ENCODE measurements around the gene LPCAT4.

Gene LPCAT4

GRCh38 chr15:34374816-34375215, 7.8 kb upstream of the LPCAT4 start:
- no peak overlapping the region for H3K4me3 ChIP-seq (ENCODE audit: low read depth, low read length)
- no peak for TF ChIP-seq CTCF (IDR thresholded peaks at IDR 0.05; ENCODE audit: low read depth, low read length)

DNA sequence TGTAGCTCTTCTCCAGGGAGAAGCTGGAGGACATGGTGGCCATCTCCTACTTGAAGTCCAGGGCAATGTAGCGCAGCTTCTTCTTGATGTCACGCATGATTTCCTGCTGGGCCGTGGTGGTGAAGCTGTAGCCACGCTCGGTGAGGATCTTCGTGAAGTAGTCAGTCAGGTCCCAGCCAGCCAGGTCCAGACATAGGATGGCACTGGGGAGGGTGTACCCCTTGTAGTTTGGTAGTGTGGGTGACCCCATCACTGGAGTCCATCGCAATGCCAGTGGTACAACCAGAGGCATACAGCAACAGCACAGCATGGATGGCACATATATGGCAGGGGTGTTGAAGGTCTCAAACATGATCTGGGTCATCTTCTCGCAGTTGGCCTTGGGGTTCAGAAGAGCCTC, 7.0 kb upstream of the LPCAT4 start:
- TF ChIP-seq CTCF (IDR thresholded peaks at IDR 0.05; ENCODE audit: low read depth, low read length): no peak
- no peak overlapping the region for H3K4me3 ChIP-seq (ENCODE audit: low read depth, low read length)

GRCh38 chr15:34370643-34371042, 3.6 kb upstream of the LPCAT4 start:
- no peak overlapping the region for H3K4me3 ChIP-seq (ENCODE audit: low read depth, low read length)
- no peak for TF ChIP-seq CTCF (IDR thresholded peaks at IDR 0.05; ENCODE audit: low read depth, low read length)

GRCh38 chr15:34370129-34370528, 3.1 kb upstream of the LPCAT4 start:
- TF ChIP-seq CTCF (IDR thresholded peaks at IDR 0.05; ENCODE audit: low read depth, low read length): no peak
- H3K4me3 ChIP-seq (ENCODE audit: low read depth, low read length): no peak overlapping the region

DNA sequence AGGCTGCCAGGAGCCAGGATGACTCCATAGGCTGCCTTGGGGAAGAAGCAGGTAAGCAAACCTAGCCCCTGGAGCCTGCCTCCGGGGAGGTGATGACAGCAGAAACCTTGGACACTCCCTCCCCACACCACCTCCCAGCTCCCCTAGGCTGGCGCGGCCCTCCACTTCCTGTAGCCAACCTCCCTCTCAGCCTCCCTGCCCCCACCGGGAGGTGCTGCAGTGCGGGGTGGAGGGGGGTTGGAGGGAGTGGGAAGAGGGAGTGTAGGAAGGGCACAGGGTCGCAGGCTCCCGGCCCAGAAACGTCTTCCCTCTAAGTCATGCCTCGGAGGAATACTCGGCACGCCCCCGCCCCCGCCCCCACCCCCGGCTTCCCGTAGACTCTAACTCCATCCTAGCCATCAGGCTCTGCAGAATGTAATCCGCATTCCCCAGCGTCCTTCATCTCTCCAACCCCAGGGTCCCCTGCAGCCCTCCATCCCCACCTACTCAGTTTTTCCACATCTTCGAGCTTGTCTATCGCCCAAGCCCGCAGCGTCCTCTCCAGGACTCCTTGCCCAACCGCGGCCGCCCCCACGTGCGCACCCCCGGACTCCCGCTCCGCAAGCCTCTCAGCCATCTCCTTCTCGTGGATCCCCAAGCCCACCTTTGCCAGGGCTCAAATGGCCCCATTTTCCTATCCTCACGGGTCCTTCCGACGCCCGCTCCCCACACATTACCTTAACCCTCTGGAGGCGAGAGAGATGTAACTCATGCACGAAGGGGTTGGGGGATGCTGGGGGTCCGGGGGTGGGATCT, 528 bp downstream of the LPCAT4 start:
- no peak for TF ChIP-seq CTCF (IDR thresholded peaks at IDR 0.05; ENCODE audit: low read depth, low read length)
- peak overlapping the region; percentile 89 for H3K4me3 ChIP-seq (ENCODE audit: low read depth, low read length)

GRCh38 chr15:34365836-34366235, 1.2 kb downstream of the LPCAT4 start:
- no peak for TF ChIP-seq CTCF (IDR thresholded peaks at IDR 0.05; ENCODE audit: low read depth, low read length)
- H3K4me3 ChIP-seq (ENCODE audit: low read depth, low read length): peak overlapping the region; percentile 89

GRCh38 chr15:34365091-34365825, 1.7 kb downstream of the LPCAT4 start:
- peak overlapping the region; percentile 89 for H3K4me3 ChIP-seq (ENCODE audit: low read depth, low read length)
- no peak for TF ChIP-seq CTCF (IDR thresholded peaks at IDR 0.05; ENCODE audit: low read depth, low read length)
